Cerebellar nuclear complex (tissue), 1 donor: Measurements from ENCODE around the gene SRF.
A peak's percentile ranks its signal among the peaks of the same experiment; 100 is the strongest.

Experiments
- DNase-seq, 2 experiments: peaks; one replicate each; lab custom pipeline; 2025; lab: John Stamatoyannopoulos, UW

SRF gene

GRCh38 chr6:43147691-43148477, 23.2 kb upstream of the SRF start:
- no peak for DNase-seq

GRCh38 chr6:43149265-43149664, 21.8 kb upstream of the SRF start:
- DNase-seq: no peak

- peak in 1 of 2 experiments; percentile 40 for DNase-seq
Measured at GRCh38 chr6:43150051-43150751, 20.9 kb upstream of the SRF start.

GRCh38 chr6:43159599-43159998, 11.5 kb upstream of the SRF start:
- DNase-seq: no peak

- DNase-seq: no peak
Measured at GRCh38 chr6:43163899-43164298, 7.2 kb upstream of the SRF start.

GRCh38 chr6:43170417-43170930, 595 bp upstream of the SRF start:
- DNase-seq: no peak

- no peak for DNase-seq
Measured at GRCh38 chr6:43171707-43172103, 636 bp downstream of the SRF start.

- no peak for DNase-seq
Measured at GRCh38 chr6:43172104-43173007, 1.3 kb downstream of the SRF start.

GRCh38 chr6:43173591-43174262, 2.7 kb downstream of the SRF start:
- no peak for DNase-seq

- DNase-seq: peak; percentile 93 to 96
Measured at GRCh38 chr6:43174263-43175112, 3.4 kb downstream of the SRF start.

GRCh38 chr6:43175676-43176422, 4.8 kb downstream of the SRF start:
- DNase-seq: no peak

- no peak for DNase-seq
Measured at GRCh38 chr6:43176423-43176786, 5.3 kb downstream of the SRF start.

GRCh38 chr6:43178150-43178549, 7.1 kb downstream of the SRF start:
- no peak for DNase-seq

GRCh38 chr6:43178951-43179830, 8.1 kb downstream of the SRF start:
- no peak for DNase-seq

GRCh38 chr6:43180058-43180457, 9.0 kb downstream of the SRF start:
- no peak for DNase-seq

GRCh38 chr6:43180985-43181384, 9.9 kb downstream of the SRF start:
- DNase-seq: no peak

- DNase-seq: no peak
Measured at GRCh38 chr6:43181621-43181941, 10.5 kb downstream of the SRF start.

- peak in 1 of 2 experiments; percentile 43 for DNase-seq
Measured at GRCh38 chr6:43181942-43182860, 11.1 kb downstream of the SRF start, which contains the start of gene CUL9. Gene CUL9, plus strand, starts transcription at chr6:43182196. Its CDS starts 2,115 bp downstream, at chr6:43184311.
